Activated gamma-delta T cell treated with anti-CD3 and anti-CD28 coated beads, Interleukin-2, amount 50 U/mL, for 16 hours (primary cell): ENCODE data around the gene ITGAE.
"Not testable (repeated sequence)": the region's sequence is repeated elsewhere in the genome, so short reads cannot be mapped to it uniquely, and the experiment has no call there.

Source experiments
- DNase-seq: peaks from one replicate; pipeline ENCODE4 v3.0.0-alpha.2; 2020; ENCODE audit warnings: low read depth

The ITGAE gene

GRCh38 chr17:3800362-3801271, at the start of gene ITGAE:
ITGAE (minus strand) TSS chr17:3801188; CDS start chr17:3801144, 44 bp downstream.
- DNase-seq, result no peak

- DNase-seq, result no peak
Observed at GRCh38 chr17:3848229-3848835, 47.3 kb upstream of the ITGAE start.

GRCh38 chr17:3847165-3847670, 46.2 kb upstream of the ITGAE start:
- DNase-seq, result no peak

GRCh38 chr17:3846437-3847164, 45.6 kb upstream of the ITGAE start:
- DNase-seq, result no peak

GRCh38 chr17:3845621-3846436, 44.8 kb upstream of the ITGAE start, which contains the start of gene NCBP3:
NCBP3 (minus strand) TSS chr17:3846246; CDS start chr17:3846223, 23 bp downstream.
- peak; percentile 85 for DNase-seq

- peak; percentile 28 for DNase-seq
Observed at GRCh38 chr17:3845291-3845620, 44.3 kb upstream of the ITGAE start.

GRCh38 chr17:3844556-3844955, 43.6 kb upstream of the ITGAE start:
- not testable (repeated sequence) for DNase-seq

GRCh38 chr17:3843935-3844516, 43.0 kb upstream of the ITGAE start:
- DNase-seq, result peak; percentile 24

GRCh38 chr17:3838206-3838605, 37.2 kb upstream of the ITGAE start:
- no peak for DNase-seq

GRCh38 chr17:3836551-3836950, 35.6 kb upstream of the ITGAE start:
- DNase-seq, result no peak

GRCh38 chr17:3835410-3836229, 34.6 kb upstream of the ITGAE start:
- no peak for DNase-seq

GRCh38 chr17:3834811-3835210, 33.8 kb upstream of the ITGAE start:
- DNase-seq, result no peak

GRCh38 chr17:3828852-3829232, 27.9 kb upstream of the ITGAE start:
- DNase-seq, result no peak

- no peak for DNase-seq
Observed at GRCh38 chr17:3828151-3828851, 27.3 kb upstream of the ITGAE start.

- peak; percentile 67 for DNase-seq
Observed at GRCh38 chr17:3827124-3827773, 26.3 kb upstream of the ITGAE start.

GRCh38 chr17:3826191-3826590, 25.2 kb upstream of the ITGAE start:
- no peak for DNase-seq

GRCh38 chr17:3821101-3821500, 20.1 kb upstream of the ITGAE start:
- no peak for DNase-seq

GRCh38 chr17:3818786-3819185, 17.8 kb upstream of the ITGAE start:
- no peak for DNase-seq
